HepG2 (cell line): ENCODE data around the gene KLRD1. TPM values are rescaled to one million over a fixed set of nuclear protein-coding genes. Genes with fewer than 3 reads are reported as not detected.
"Not testable (repeated sequence)": the region's sequence is repeated elsewhere in the genome, so short reads cannot be mapped to it uniquely, and the experiment has no call there.

Experiments
- ATAC-seq: fragments of 200-7000 bp; cut with Tn5 transposase; 3 replicates; pipeline ENCODE4 v1.9.1; 2020; ENCODE audit warnings: mild to moderate bottlenecking, moderate library complexity
- BruUV-seq: library from RNA; stranded (reverse); fragments of 400-500 nt; replicated peaks from 2 replicates; lab custom pipeline; 2021; lab: Mats Ljungman, UMichigan
- CTCF ChIA-PET: fragments of 300-600 bp; formaldehyde crosslinking; extraction: SDS; loops from one replicate; lab custom pipeline; 2021; ENCODE audit warnings: low total read pairs, inconsistent platforms, low intra/inter-chr PET ratio; lab: Yijun Ruan, JAX
- POLR2A ChIA-PET: fragments of 350-600 bp; sonication (Branson Sonifier 250); formaldehyde crosslinking; loops from one replicate; lab custom pipeline; 2020; ENCODE audit warnings: antibody characterized with exemption, inconsistent platforms; lab: Yijun Ruan, JAX
- DNase-seq: peaks from one replicate; pipeline ENCODE4 v3.0.0-alpha.2; 2015; ENCODE audit warnings: low spot score
- FAIRE-seq: peaks from 3 replicates; lab custom pipeline; 2011; peaks lifted over from hg19 to GRCh38; lab: Jason Lieb, UNC
- H2AFZ ChIP-seq: one replicate; pipeline ENCODE4 v1.6.1; 2011; ENCODE audit warnings: low read length, inconsistent platforms
- H3K27ac ChIP-seq: fragments of 300-600 bp; 3 replicates; pipeline ENCODE4 v1.8.0; 2011; ENCODE audit warnings: mixed run types, mild to moderate bottlenecking, mixed read lengths, low read length, inconsistent platforms; ENCODE audit not compliant: insufficient read depth; ENCODE audit errors: extremely low read length
- H3K27me3 ChIP-seq, 2 experiments: fragments of 200-600 bp in 1 of 2; 2 replicates in 1 of 2; 3 replicates in 1 of 2; pipeline versions ENCODE4 v1.6.0 to v1.8.0; 2011; ENCODE audit warnings: low read length in 2 of 2, mild to moderate bottlenecking in 2 of 2, moderate library complexity in 2 of 2, inconsistent platforms in 1 of 2; ENCODE audit not compliant: insufficient read depth in 2 of 2, control insufficient read depth in 1 of 2
- H3K36me3 ChIP-seq, 2 experiments: fragments of 200-600 bp in 1 of 2; replicated peaks in 1 of 2; 2 replicates in 1 of 2; 3 replicates in 1 of 2; pipeline versions ENCODE4 v1.5.1 to v1.8.0; 2011; ENCODE audit warnings: low read length in 2 of 2, inconsistent platforms in 1 of 2; ENCODE audit not compliant: insufficient read depth in 2 of 2, control insufficient read depth in 1 of 2
- H3K4me1 ChIP-seq: 2 replicates; pipeline ENCODE4 v1.5.1; 2012; ENCODE audit warnings: low read length, inconsistent platforms; ENCODE audit not compliant: insufficient read depth
- H3K4me2 ChIP-seq: 2 replicates; pipeline ENCODE4 v1.6.0; 2011; ENCODE audit warnings: low read depth, low read length, inconsistent platforms
- H3K4me3 ChIP-seq, 3 experiments: fragments of 200-600 bp in 1 of 3; sonication (generic), shearing (Covaris generic) in 1 of 3; replicated peaks in 1 of 3; 2 replicates each; pipeline ENCODE4 v1.5.1; 2011 to 2016; ENCODE audit warnings: low read length in 3 of 3, inconsistent platforms in 2 of 3, low read depth in 2 of 3, mild to moderate bottlenecking in 2 of 3, control low read depth in 1 of 3, mixed read lengths in 1 of 3; ENCODE audit not compliant: insufficient read depth in 1 of 3
- H3K79me2 ChIP-seq: one replicate; pipeline ENCODE4 v1.6.1; 2011; ENCODE audit warnings: low read length, inconsistent platforms; ENCODE audit not compliant: insufficient read depth
- H3K9ac ChIP-seq: 2 replicates; pipeline ENCODE4 v1.6.0; 2011; ENCODE audit warnings: mild to moderate bottlenecking, low read depth, low read length, inconsistent platforms; ENCODE audit not compliant: insufficient read depth
- H3K9me3 ChIP-seq: 2 replicates; pipeline ENCODE4 v1.5.1; 2012; ENCODE audit warnings: mild to moderate bottlenecking, low read length
- H4K20me1 ChIP-seq: 2 replicates; pipeline ENCODE4 v1.6.0; 2011; ENCODE audit warnings: inconsistent platforms, mild to moderate bottlenecking, low read length, moderate library complexity; ENCODE audit not compliant: insufficient read depth
- BATF2 ChIP-seq: sonication (generic); formaldehyde crosslinking; IDR thresholded peaks from 2 replicates; pipeline ENCODE4 v1.8.0; 2022; ENCODE audit warnings: mild to moderate bottlenecking, missing genetic modification reagents, moderate library complexity
- CBFB ChIP-seq: sonication (generic); formaldehyde crosslinking; IDR thresholded peaks from 2 replicates; pipeline ENCODE4 v1.4.0; 2020; ENCODE audit warnings: missing genetic modification reagents
- DRAP1 ChIP-seq: IDR thresholded peaks from 2 replicates; pipeline ENCODE4 v1.6.1; 2016; ENCODE audit warnings: missing genetic modification reagents, missing compliant biosample characterization
- THAP8 ChIP-seq: sonication (generic); formaldehyde crosslinking; IDR thresholded peaks from 2 replicates; pipeline ENCODE4 v1.5.1; 2020; ENCODE audit warnings: missing genetic modification reagents, mild to moderate bottlenecking, borderline replicate concordance
- ZMYM4 ChIP-seq: sonication (generic); formaldehyde crosslinking; IDR thresholded peaks from 2 replicates; pipeline ENCODE4 v1.8.1; 2023; ENCODE audit warnings: mild to moderate bottlenecking, missing genetic modification reagents
- ZNF639 ChIP-seq: conservative IDR thresholded peaks from 2 replicates; pipeline ENCODE4 v1.6.1; 2018; ENCODE audit warnings: missing genetic modification reagents
- WGBS: methylation state at CpG from one replicate; pipeline ENCODE4 v1.1.6; 2017; ENCODE audit warnings: low lambda C conversion rate; 5-methylcytosine and 5-hydroxymethylcytosine counted together
- in situ Hi-C: cut with HindIII; loops from 2 replicates; pipeline ENCODE4 v1.10.0; 2017; ENCODE audit warnings: low pct_unique_long_range_greater_than_20kb; ENCODE audit not compliant: extremely low pct_ligation_motif_present
- intact Hi-C: fragments of 100-400 bp; cut with micrococcal nuclease; formaldehyde crosslinking; loops from one replicate; pipeline ENCODE4 v1.10.0; 2022; ENCODE audit not compliant: unreplicated experiment
- polyA plus RNA-seq, 8 experiments: library from polyadenylated mRNA; depleted of rRNA in 3 of 8; stranded (reverse) in 7 of 8; unstranded in 1 of 8; fragments of >200 nt; fragmentation: Illumina TruSeq in 4 of 8; extraction: Trizol in 4 of 8; gene quantifications; 2 replicates each; pipeline versions ENCODE4 v1.2.1 to v1.2.3, GENCODE V29; 2011 to 2016; ENCODE audit warnings: low read depth in 4 of 8, missing spikeins in 1 of 8, mixed read lengths in 1 of 8; ENCODE audit not compliant: insufficient read depth in 1 of 8
- total RNA-seq, 5 experiments: library from RNA; depleted of rRNA; stranded (reverse); fragments of >200 nt; fragmentation: Illumina TruSeq; extraction: Trizol; gene quantifications; 2 replicates each; pipeline ENCODE4 v1.2.3, GENCODE V29; 2016; ENCODE audit warnings: low read depth in 1 of 5

Gene KLRD1
- total and polyA plus RNA-seq, 2 of the 13 experiments (the other 11 are each of a cell fraction or from before 2014, with no cell fraction given) = 0.01 TPM; not detected in 1

GRCh38 chr12:10368206-10369171 is 60.8 kb downstream of the KLRD1 start (continued):
- no peak for TF ChIP-seq BATF2 (CRISPR knock-in tag)
- TF ChIP-seq DRAP1 (CRISPR knock-in tag) = no peak
- TF ChIP-seq THAP8 (CRISPR knock-in tag) = no peak

GRCh38 chr12:10369557-10370415 is 62.1 kb downstream of the KLRD1 start:
- in situ Hi-C loops = no loop called here
- H3K9me3 ChIP-seq = no peaks in the 10 kb centered on the region
- WGBS = 58% methylated on average over 8 of the region's 8 CpGs

GRCh38 chr12:10371893-10372535 is 64.3 kb downstream of the KLRD1 start:
- in situ Hi-C loops, H3K27ac ChIP-seq, POLR2A ChIA-PET, FAIRE-seq, DNase-seq, H3K9me3 ChIP-seq, H2AFZ ChIP-seq, H3K4me1 ChIP-seq, H3K4me3 ChIP-seq, H4K20me1 ChIP-seq, H3K4me2 ChIP-seq, H3K9ac ChIP-seq, ATAC-seq, BruUV-seq, H3K27me3 ChIP-seq, CTCF ChIA-PET, H3K36me3 ChIP-seq, intact Hi-C loops, H3K79me2 ChIP-seq: not testable (repeated sequence)
- WGBS = 45% methylated on average over 6 of the region's 6 CpGs

More at GRCh38 chr12:10369557-10370415, 62.1 kb downstream of the KLRD1 start:
- ChIA-PET POLR2A (no interaction called here), CTCF (no interaction called here)
- FAIRE-seq (no peak), DNase-seq (no peak), ATAC-seq (no peak)
- H3K9ac ChIP-seq = no peak overlapping the region
- intact Hi-C loops = loop anchor here (5.0 kb wide), 1 partner anchor 43 kb away; no protein-coding TSS in a partner anchor
- TF ChIP-seq ZMYM4 (CRISPR knock-in tag) (no peak), ZNF639 (CRISPR knock-in tag) (no peak), CBFB (CRISPR knock-in tag) (no peak)
- no peaks in the 10 kb centered on the region for H3K79me2 ChIP-seq
- no peak overlapping the region for H3K4me3 ChIP-seq
- H3K27ac ChIP-seq = no peak overlapping the region
- H3K36me3 ChIP-seq = no peaks in the 10 kb centered on the region
- H3K4me1 ChIP-seq = peaks cover 12% of the 10 kb centered on the region
- H3K27me3 ChIP-seq = no peaks in the 10 kb centered on the region; a peak in 1 of 5 replicates
- no peak overlapping the region for H3K4me2 ChIP-seq
- BruUV-seq = no TSS peak
- H2AFZ ChIP-seq = no peak overlapping the region
- no peaks in the 10 kb centered on the region for H4K20me1 ChIP-seq
